ENCODE data around the gene KRTAP5-9. TPM values are rescaled to one million over a fixed set of nuclear protein-coding genes. Genes with fewer than 3 reads are reported as not detected.
"Not testable (repeated sequence)": the region's sequence is repeated elsewhere in the genome, so short reads cannot be mapped to it uniquely, and the experiment has no call there.

KRTAP5-9 gene
- polyA plus RNA-seq, 3 donors = 0.28 to 0.67 (median 0.33) TPM

GRCh38 chr11:71581826-71582225 lies 33.6 kb downstream of the KRTAP5-9 start:
- no peak for DNase-seq (ENCODE audit: low read depth in 3 of 3, low spot score in 2 of 3)

DNA sequence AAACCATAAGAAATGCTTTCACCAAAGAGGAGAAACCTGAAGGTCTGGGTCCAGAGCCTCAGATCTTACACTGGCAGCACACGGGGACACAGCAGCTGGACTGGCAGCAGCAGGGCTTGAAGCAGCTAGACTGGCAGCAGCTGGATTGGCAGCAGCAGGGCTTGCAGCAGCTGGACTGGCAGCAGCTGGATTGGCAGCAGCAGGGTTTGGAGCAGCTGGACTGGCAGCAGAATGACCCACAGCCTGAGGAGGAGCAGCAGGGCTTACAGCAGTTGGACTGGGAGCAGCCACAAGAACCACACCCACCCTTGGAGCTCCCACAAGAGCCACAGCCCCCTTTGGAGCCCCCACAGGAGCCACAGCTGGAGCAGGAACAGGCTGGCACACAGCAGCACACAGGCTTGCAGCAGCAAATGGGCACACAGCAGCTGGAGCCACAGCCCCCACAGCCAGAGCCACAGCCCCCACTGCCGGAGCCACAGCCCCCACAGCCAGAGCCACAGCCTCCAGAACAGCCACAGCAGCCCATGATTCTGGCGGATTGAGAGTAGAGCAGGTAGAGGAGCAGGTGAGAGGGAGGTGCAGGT lies 34.2 kb downstream of the KRTAP5-9 start, which contains the start of gene KRTAP5-11:
TSS of gene KRTAP5-11 (minus strand) at position 567 of the 587 bp plus-strand sequence. CDS start at position 529, 38 bp downstream.
- no peak for DNase-seq (ENCODE audit: low read depth in 3 of 3, low spot score in 2 of 3)

DNA sequence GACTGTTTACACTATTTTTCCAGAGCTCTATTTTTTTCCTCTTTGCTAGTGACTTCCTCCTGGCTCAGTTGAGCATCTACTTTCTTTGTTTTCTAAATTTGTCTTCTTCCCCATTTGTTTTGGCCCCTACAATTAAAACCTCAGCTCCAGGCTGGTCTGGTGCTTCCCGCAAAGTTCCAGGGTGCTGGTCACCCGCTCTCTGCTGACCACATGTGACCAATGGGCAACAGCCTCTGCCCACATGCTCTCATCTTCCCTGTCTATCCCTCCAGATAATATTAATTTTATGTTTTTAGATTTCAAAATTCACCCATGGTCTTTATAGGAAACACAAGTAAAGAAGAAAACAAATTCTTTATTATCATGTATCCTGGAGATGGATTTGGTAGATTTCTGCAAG lies 34.7 kb downstream of the KRTAP5-9 start:
- not testable (repeated sequence) for DNase-seq (ENCODE audit: low read depth in 3 of 3, low spot score in 2 of 3)

DNA sequence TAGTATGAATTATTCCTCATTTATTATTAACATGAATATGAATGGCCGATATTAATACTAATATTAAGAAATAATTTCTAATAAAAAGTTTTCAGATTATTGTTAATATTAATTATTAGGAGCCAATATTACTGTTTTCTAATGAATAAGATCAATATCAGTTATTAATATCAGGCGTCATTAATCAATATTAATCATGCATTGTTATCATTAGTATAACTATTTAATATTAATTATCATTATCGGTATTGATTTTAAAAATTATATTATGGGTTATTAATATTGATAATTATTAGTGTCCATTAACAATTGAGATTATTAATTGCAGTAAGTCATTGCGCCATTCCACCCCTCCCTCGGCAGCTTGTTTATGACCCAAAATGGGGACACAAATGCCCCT lies 37.5 kb downstream of the KRTAP5-9 start:
- DNase-seq (ENCODE audit: low read depth in 3 of 3, low spot score in 2 of 3) = not testable (repeated sequence)

DNA sequence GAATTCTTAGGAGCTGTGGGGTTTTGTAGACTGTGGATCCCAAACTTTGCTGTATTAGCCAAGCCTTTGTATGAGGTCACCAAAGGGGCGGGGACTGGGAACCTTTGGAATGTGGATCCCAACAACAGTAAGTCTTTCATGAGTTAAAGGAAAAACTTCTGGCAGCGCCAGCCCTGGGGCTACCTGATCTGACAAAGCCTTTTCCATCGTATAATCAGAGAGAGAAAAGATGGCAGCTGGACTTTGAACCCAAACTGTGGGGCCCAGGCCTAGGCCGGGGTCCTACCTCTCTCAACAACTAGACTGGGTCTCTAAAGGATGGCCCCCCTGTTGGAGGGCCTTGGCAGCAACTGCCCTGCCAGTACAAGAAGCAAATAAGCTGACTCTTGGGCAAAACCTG lies 40.1 kb downstream of the KRTAP5-9 start:
- not testable (repeated sequence) for DNase-seq (ENCODE audit: low read depth in 3 of 3, low spot score in 2 of 3)

- not testable (repeated sequence) for DNase-seq (ENCODE audit: low read depth in 3 of 3, low spot score in 2 of 3)
These were observed 40.8 kb downstream of the KRTAP5-9 start for GRCh38 chr11:71588822-71589545.

GRCh38 chr11:71589546-71589920 lies 41.3 kb downstream of the KRTAP5-9 start:
- not testable (repeated sequence) for DNase-seq (ENCODE audit: low read depth in 3 of 3, low spot score in 2 of 3)

Other genes starting within 250 kb of the KRTAP5-9 start
- 10 to 100 TPM; 39.0 to 40.2 (median 39.3) TPM for gene DHCR7, start 100.0 kb upstream of the KRTAP5-9 start, polyA plus RNA-seq (ENCODE audit: insufficient read length in 3 of 3)
- gene NADSYN1, start 95.2 kb upstream of the KRTAP5-9 start, polyA plus RNA-seq (ENCODE audit: insufficient read length in 3 of 3) = 10 to 100 TPM; 35.3 to 38.3 (median 36.4) TPM
- under 1 TPM in 1 of 3 donors, not detected in 2; 0.17 TPM for gene KRTAP5-7, start 21.2 kb upstream of the KRTAP5-9 start, polyA plus RNA-seq (ENCODE audit: insufficient read length in 3 of 3)
- under 1 TPM; 0.37 to 0.75 (median 0.58) TPM for gene KRTAP5-8, start 10.4 kb upstream of the KRTAP5-9 start, polyA plus RNA-seq (ENCODE audit: insufficient read length in 3 of 3)
- under 1 TPM; 0.18 to 0.24 (median 0.20) TPM for gene KRTAP5-10, start 17.1 kb downstream of the KRTAP5-9 start, polyA plus RNA-seq (ENCODE audit: insufficient read length in 3 of 3)
- under 1 TPM in 1 of 3 donors, not detected in 2; 0.28 TPM for gene KRTAP5-11, start 34.5 kb downstream of the KRTAP5-9 start, polyA plus RNA-seq (ENCODE audit: insufficient read length in 3 of 3)

Data from right renal cortex interstitium (tissue), 3 donors.